ENCODE data around the gene TAF11L7.
"Not testable (repeated sequence)": the region's sequence is repeated elsewhere in the genome, so short reads cannot be mapped to it uniquely, and the experiment has no call there.

TAF11L7 gene

DNA sequence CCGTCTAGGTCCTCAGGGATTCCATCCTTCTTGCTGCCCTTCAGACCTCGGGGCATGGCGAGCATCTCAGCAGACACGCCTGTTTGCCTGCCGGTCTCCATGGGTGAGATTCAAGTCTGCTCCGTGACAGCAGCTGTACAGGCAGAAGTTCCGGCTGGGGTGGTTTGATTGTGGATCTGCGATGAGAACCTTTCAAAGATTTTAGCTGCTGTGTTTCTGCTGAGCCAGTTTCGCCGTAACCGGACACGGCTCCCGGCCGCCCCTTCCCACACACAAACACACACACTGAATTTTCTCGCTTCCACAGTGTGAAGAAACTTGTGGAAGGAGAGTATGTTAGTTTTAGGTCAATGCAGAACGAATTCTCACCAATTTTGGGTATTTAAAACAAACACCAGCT is at the start of gene TAF11L7:
Gene TAF11L7, minus strand, starts transcription at position 101 of the 400 bp plus-strand sequence.
- H3K4me3 ChIP-seq (ENCODE audit: low read depth, low read length); H3K36me3 ChIP-seq (replicated peaks); in situ Hi-C loops (cut with HindIII; ENCODE audit: low pct_ligation_motif_present, low sequenced_read_pairs); H3K27ac ChIP-seq; H3K27me3 ChIP-seq (replicated peaks); DNase-seq: not testable (repeated sequence)

DNA sequence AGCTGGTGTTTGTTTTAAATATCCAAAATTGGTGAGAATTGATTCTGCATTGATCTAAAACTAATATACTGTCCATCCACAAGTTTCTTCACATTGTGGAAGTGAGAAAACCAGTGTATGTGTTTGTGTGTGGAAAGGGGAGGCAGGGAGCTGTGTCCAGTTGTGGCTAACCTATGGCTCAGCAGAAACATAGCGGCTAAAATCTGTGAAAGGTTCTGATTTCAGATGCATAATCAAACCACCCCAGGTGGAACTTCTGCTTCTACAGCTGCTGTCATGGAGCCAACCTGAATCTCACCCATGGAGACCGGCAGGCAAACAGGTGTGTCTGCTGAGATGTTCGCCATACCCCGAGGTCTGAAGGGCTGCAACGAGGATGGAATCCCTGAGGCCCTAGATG is 48.6 kb upstream of the TAF11L7 start, which contains the start of gene TAF11L14:
Gene TAF11L14, plus strand, starts transcription at position 301 of the 400 bp plus-strand sequence.
- Histone ChIP-seq H3K36me3 (replicated peaks) (no peaks in the 10 kb centered on the region), H3K4me3 (ENCODE audit: low read depth, low read length) (no peak within 1 kb of the TSS), H3K27ac (no peak within 1 kb of the TSS), H3K27me3 (replicated peaks) (no peaks in the 10 kb centered on the region)
- TF ChIP-seq, protein P1, sequence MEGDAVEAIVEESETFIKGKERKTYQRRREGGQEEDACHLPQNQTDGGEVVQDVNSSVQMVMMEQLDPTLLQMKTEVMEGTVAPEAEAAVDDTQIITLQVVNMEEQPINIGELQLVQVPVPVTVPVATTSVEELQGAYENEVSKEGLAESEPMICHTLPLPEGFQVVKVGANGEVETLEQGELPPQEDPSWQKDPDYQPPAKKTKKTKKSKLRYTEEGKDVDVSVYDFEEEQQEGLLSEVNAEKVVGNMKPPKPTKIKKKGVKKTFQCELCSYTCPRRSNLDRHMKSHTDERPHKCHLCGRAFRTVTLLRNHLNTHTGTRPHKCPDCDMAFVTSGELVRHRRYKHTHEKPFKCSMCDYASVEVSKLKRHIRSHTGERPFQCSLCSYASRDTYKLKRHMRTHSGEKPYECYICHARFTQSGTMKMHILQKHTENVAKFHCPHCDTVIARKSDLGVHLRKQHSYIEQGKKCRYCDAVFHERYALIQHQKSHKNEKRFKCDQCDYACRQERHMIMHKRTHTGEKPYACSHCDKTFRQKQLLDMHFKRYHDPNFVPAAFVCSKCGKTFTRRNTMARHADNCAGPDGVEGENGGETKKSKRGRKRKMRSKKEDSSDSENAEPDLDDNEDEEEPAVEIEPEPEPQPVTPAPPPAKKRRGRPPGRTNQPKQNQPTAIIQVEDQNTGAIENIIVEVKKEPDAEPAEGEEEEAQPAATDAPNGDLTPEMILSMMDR (IDR thresholded peaks at IDR 0.05; ENCODE audit: low read depth, low read length, missing control alignments) = no peak
- no peak for DNase-seq
- in situ Hi-C loops (cut with HindIII; ENCODE audit: low pct_ligation_motif_present, low sequenced_read_pairs) = no loop called here

DNA sequence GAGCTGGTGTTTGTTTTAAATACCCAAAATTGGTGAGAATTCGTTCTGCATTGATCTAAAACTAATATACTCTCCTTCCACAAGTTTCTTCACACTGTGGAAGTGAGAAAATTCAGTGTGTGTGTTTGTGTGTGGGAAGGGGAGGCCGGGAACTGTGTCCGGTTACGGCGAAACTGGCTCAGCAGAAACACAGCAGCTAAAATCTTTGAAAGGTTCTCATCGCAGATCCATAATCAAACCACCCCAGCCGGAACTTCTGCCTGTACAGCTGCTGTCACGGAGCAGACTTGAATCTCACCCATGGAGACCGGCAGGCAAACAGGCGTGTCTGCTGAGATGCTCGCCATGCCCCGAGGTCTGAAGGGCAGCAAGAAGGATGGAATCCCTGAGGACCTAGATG is 46.2 kb upstream of the TAF11L7 start, which contains the start of gene TAF11L13:
Gene TAF11L13, plus strand, starts transcription at position 301 of the 400 bp plus-strand sequence.
- H3K27me3 ChIP-seq (replicated peaks) = not testable (repeated sequence)

DNA sequence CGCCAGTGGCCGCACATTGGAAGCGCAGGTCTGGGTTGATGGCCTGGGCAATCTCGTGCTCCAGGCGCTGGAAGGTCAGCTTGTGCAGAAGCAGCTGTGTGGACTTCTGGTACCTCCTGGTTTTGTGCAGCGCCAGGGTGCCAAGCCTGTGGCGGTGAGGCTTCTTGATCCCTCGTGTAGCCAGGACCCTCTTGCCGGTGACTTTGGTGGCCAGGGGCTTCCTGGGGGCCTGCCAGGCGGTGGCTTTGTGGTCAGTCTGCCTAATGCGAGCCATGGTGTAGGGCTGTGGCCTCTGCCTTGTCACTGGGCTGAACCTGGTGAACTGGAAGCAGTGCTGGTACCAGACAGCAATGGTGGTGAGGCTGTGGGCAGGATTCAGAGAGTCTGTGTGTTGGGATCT is 40.1 kb upstream of the TAF11L7 start:
- no peaks in the 10 kb centered on the region for H3K27me3 ChIP-seq (replicated peaks)
- no peak overlapping the region for H3K27ac ChIP-seq
- H3K4me3 ChIP-seq (ENCODE audit: low read depth, low read length) = no peak overlapping the region
- TF ChIP-seq, protein P1 (IDR thresholded peaks at IDR 0.05; ENCODE audit: low read depth, low read length, missing control alignments) = no peak
- no peaks in the 10 kb centered on the region for H3K36me3 ChIP-seq (replicated peaks)
- in situ Hi-C loops (cut with HindIII; ENCODE audit: low pct_ligation_motif_present, low sequenced_read_pairs) = no loop called here
- DNase-seq = no peak

More for the DNA sequence above, 46.2 kb upstream of the TAF11L7 start, which contains the start of gene TAF11L13:
- in situ Hi-C loops (cut with HindIII; ENCODE audit: low pct_ligation_motif_present, low sequenced_read_pairs); H3K4me3 ChIP-seq (ENCODE audit: low read depth, low read length); H3K36me3 ChIP-seq (replicated peaks); H3K27ac ChIP-seq; DNase-seq: not testable (repeated sequence)

DNA sequence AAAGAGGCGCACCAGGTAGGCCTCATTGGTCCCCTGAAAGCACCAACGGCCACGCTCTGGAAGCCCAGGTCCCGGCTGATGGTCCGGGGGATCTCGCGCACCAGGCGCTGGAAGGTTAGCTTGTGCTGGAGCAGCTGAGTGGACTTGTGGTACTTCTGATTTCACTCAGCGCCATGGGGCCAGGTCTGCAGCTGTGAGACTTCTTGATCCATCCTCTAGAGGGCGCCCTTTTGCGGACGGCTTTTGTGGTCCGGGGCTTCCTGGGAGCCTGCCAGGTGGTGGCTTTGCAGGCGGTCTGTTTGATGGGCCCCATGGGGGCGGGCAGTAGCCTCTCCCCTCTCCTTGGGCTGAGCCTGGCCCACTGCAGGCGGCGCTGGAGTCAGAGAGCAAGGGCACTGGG is 35.1 kb upstream of the TAF11L7 start:
- H3K36me3 ChIP-seq (replicated peaks) = no peaks in the 10 kb centered on the region
- no peak overlapping the region for H3K4me3 ChIP-seq (ENCODE audit: low read depth, low read length)
- in situ Hi-C loops (cut with HindIII; ENCODE audit: low pct_ligation_motif_present, low sequenced_read_pairs) = no loop called here

DNA sequence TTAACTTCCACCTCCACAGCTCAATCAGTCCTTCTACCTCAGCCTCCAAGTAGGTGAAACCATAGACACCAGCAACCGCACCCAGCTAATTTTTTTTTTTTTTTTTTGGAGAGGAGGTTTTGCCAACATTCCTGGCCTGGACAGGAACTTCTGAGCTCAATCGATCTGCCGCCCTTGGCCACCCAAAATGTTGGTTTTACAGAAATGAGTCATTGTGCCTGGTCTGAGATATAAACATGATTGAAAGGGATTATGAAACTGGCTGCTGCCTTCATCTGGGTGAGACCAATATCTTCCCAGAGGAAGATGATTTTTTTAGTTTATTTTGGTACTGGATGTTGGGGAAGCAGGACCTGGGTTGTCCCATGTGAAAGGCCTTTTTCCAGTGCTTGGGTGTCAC is 33.8 kb upstream of the TAF11L7 start:
- Histone ChIP-seq H3K36me3 (replicated peaks) (no peaks in the 10 kb centered on the region), H3K27ac (no peak overlapping the region), H3K4me3 (ENCODE audit: low read depth, low read length) (no peak overlapping the region), H3K27me3 (replicated peaks) (no peaks in the 10 kb centered on the region)
- TF ChIP-seq, protein P1 (IDR thresholded peaks at IDR 0.05; ENCODE audit: low read depth, low read length, missing control alignments) = no peak
- no peak for DNase-seq
- in situ Hi-C loops (cut with HindIII; ENCODE audit: low pct_ligation_motif_present, low sequenced_read_pairs) = no loop called here

More for the DNA sequence above, 35.1 kb upstream of the TAF11L7 start:
- DNase-seq = no peak
- TF ChIP-seq, protein P1 (IDR thresholded peaks at IDR 0.05; ENCODE audit: low read depth, low read length, missing control alignments) = peak; percentile 3
- Histone ChIP-seq H3K27ac (no peak overlapping the region), H3K27me3 (replicated peaks) (no peaks in the 10 kb centered on the region)

Measured in brain microvascular endothelial cell (primary cell).